Measurements from ENCODE around the gene USP24.
A peak's percentile ranks its signal among the peaks of the same experiment; 100 is the strongest.
"Not testable (repeated sequence)": the region's sequence is repeated elsewhere in the genome, so short reads cannot be mapped to it uniquely, and the experiment has no call there.

Gene USP24

GRCh38 chr1:55031098-55031497 is 184.1 kb downstream of the USP24 start:
- WGBS (ENCODE audit: insufficient coverage, insufficient read length): no CpG with 5 or more reads among the region's 5 CpGs
- DNase-seq (ENCODE audit: low read depth, low spot score); H3K9me3 ChIP-seq (ENCODE audit: control insufficient read depth, insufficient read depth, low read length); H3K27ac ChIP-seq (ENCODE audit: low read length); H3K27me3 ChIP-seq (ENCODE audit: control insufficient read depth, insufficient read depth, low read length); H3K4me1 ChIP-seq (ENCODE audit: control insufficient read depth, insufficient read depth, low read length); H3K36me3 ChIP-seq (ENCODE audit: control insufficient read depth, insufficient read depth, low read length); H3K4me3 ChIP-seq (ENCODE audit: low read length): not testable (repeated sequence)

- H3K9me3 ChIP-seq (ENCODE audit: control insufficient read depth, insufficient read depth, low read length); H3K27me3 ChIP-seq (ENCODE audit: control insufficient read depth, insufficient read depth, low read length); DNase-seq (ENCODE audit: low read depth, low spot score); H3K4me3 ChIP-seq (ENCODE audit: low read length); H3K36me3 ChIP-seq (ENCODE audit: control insufficient read depth, insufficient read depth, low read length); H3K4me1 ChIP-seq (ENCODE audit: control insufficient read depth, insufficient read depth, low read length); H3K27ac ChIP-seq (ENCODE audit: low read length): not testable (repeated sequence)
- WGBS (ENCODE audit: insufficient coverage, insufficient read length): no CpG with 5 or more reads among the region's 3 CpGs
Measured at GRCh38 chr1:55026682-55027081, 188.5 kb downstream of the USP24 start.

GRCh38 chr1:55024163-55024562 is 191.0 kb downstream of the USP24 start:
- not testable (repeated sequence) for DNase-seq (ENCODE audit: low read depth, low spot score); H3K4me1 ChIP-seq (ENCODE audit: control insufficient read depth, insufficient read depth, low read length); H3K4me3 ChIP-seq (ENCODE audit: low read length); H3K27me3 ChIP-seq (ENCODE audit: control insufficient read depth, insufficient read depth, low read length); H3K36me3 ChIP-seq (ENCODE audit: control insufficient read depth, insufficient read depth, low read length); H3K27ac ChIP-seq (ENCODE audit: low read length); H3K9me3 ChIP-seq (ENCODE audit: control insufficient read depth, insufficient read depth, low read length)
- WGBS (ENCODE audit: insufficient coverage, insufficient read length): no CpG with 5 or more reads among the region's 10 CpGs

DNA sequence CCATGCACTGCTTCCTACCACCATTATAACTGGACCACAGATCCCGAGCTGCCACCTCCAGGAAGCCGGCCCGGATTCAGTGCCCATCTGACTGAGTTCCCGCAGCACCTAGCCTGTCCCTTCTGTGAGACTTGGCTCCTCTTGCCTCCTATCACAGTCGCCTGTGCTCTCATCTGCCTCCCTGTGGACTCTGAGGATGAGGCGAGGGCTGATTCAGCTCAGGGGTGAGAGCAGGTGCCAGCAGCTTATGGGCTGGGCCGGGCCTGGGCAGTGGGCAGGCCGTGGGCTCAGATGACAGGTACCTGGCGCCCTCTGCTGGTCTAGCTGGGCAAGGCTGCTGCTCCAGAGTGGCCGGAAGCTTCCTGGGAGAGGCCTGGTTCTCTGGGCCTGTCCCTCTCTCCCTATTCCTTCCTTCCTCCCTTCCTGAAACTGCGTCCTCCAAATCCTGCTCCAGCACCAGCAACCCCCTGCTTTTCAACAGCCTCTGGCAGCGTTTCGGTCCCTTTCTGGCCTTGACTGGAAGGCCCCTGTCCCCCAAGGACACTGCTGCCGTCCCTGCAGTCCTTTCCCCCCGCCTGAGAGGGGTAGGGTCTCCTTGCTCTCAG is 193.1 kb downstream of the USP24 start:
- no peaks in the 10 kb centered on the region for H3K36me3 ChIP-seq (ENCODE audit: control insufficient read depth, insufficient read depth, low read length)
- H3K4me3 ChIP-seq (ENCODE audit: low read length): no peak overlapping the region
- H3K27me3 ChIP-seq (ENCODE audit: control insufficient read depth, insufficient read depth, low read length): no peaks in the 10 kb centered on the region
- WGBS (ENCODE audit: insufficient coverage, insufficient read length): no CpG with 5 or more reads among the region's 15 CpGs
- no peak overlapping the region for H3K27ac ChIP-seq (ENCODE audit: low read length)
- peak; percentile 94 for DNase-seq (ENCODE audit: low read depth, low spot score)
- no peaks in the 10 kb centered on the region for H3K9me3 ChIP-seq (ENCODE audit: control insufficient read depth, insufficient read depth, low read length)
- no peaks in the 10 kb centered on the region for H3K4me1 ChIP-seq (ENCODE audit: control insufficient read depth, insufficient read depth, low read length)

DNA sequence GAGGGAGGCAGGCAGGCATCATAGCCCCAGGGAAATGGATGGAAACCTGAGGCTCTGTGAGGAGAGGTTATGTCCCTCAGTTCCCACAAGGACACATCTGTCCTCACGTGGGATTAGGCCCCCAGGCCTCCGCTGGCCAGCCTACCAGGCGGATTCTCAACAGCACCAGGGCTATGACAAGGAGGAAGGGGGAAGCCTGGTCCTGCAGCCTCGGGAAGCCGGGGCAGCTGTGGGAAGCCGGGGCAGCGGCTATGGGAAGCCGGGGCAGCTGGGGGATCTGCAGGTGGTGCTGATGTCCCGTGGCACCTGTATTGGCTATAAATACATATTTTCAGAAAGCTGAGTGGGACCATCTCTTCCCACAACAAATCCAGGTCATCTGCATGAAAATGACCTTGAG is 196.8 kb downstream of the USP24 start:
- Histone ChIP-seq H3K27me3 (ENCODE audit: control insufficient read depth, insufficient read depth, low read length) (no peaks in the 10 kb centered on the region), H3K4me3 (ENCODE audit: low read length) (no peak overlapping the region), H3K36me3 (ENCODE audit: control insufficient read depth, insufficient read depth, low read length) (no peaks in the 10 kb centered on the region), H3K27ac (ENCODE audit: low read length) (no peak overlapping the region), H3K9me3 (ENCODE audit: control insufficient read depth, insufficient read depth, low read length) (no peaks in the 10 kb centered on the region), H3K4me1 (ENCODE audit: control insufficient read depth, insufficient read depth, low read length) (no peaks in the 10 kb centered on the region)
- DNase-seq (ENCODE audit: low read depth, low spot score): no peak
- no CpG with 5 or more reads among the region's 9 CpGs for WGBS (ENCODE audit: insufficient coverage, insufficient read length)

Data from iPS DF 6.9 (cell line).